AG09309 (cell line): ENCODE measurements around the gene DAP3.
"Not testable (repeated sequence)": the region's sequence is repeated elsewhere in the genome, so short reads cannot be mapped to it uniquely, and the experiment has no call there.

ENCODE experiments used
- DNase-seq: peaks from one replicate; pipeline ENCODE4 v3.0.0-alpha.2; 2010; ENCODE audit warnings: low read depth
- H3K4me3 ChIP-seq: 2 replicates; pipeline ENCODE4 v1.5.1; 2011; ENCODE audit warnings: mild to moderate bottlenecking, low read depth, low read length, moderate library complexity; ENCODE audit not compliant: control insufficient read depth
- TF ChIP-seq, protein P1 (sequence below): IDR thresholded peaks from 2 replicates; pipeline ENCODE4 v1.5.1; 2011; ENCODE audit warnings: mild to moderate bottlenecking, low read depth, low read length, inconsistent platforms; ENCODE audit not compliant: insufficient read depth, control insufficient read depth; ENCODE audit errors: missing control alignments

DAP3 gene

DNA sequence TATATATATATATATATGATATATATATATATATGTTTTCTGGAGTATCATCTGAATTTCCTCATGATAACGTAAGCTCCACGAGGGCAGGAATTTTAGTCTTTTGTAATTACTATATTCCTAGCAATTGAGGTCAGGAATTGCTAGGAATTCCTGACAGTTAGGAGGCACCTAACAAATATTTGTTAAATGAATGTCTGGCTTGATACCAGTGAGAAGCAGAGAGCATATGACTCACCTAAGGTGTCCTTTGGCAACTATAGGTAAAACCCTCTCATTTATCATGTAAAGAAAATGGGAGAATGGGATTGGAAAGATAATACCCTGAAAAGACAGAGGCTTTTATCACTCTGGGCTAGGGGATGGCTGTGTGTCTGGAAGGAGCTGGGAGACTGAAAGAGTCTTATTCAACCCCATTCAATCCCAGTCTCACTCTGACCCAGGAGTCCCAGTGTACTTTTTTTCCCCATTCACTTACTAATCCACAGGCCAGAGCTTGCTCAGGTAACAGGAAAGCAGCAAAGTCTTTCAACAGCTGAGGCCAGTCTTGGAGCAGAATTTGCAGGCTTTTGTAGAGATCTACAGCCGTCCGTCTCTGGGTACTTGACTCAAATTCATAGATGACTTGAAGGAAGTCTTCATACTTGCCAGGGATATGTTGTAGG lies 71.2 kb downstream of the DAP3 start:
- TF ChIP-seq, protein P1, sequence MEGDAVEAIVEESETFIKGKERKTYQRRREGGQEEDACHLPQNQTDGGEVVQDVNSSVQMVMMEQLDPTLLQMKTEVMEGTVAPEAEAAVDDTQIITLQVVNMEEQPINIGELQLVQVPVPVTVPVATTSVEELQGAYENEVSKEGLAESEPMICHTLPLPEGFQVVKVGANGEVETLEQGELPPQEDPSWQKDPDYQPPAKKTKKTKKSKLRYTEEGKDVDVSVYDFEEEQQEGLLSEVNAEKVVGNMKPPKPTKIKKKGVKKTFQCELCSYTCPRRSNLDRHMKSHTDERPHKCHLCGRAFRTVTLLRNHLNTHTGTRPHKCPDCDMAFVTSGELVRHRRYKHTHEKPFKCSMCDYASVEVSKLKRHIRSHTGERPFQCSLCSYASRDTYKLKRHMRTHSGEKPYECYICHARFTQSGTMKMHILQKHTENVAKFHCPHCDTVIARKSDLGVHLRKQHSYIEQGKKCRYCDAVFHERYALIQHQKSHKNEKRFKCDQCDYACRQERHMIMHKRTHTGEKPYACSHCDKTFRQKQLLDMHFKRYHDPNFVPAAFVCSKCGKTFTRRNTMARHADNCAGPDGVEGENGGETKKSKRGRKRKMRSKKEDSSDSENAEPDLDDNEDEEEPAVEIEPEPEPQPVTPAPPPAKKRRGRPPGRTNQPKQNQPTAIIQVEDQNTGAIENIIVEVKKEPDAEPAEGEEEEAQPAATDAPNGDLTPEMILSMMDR = no peak
- no peak overlapping the region for H3K4me3 ChIP-seq
- DNase-seq = no peak

DNA sequence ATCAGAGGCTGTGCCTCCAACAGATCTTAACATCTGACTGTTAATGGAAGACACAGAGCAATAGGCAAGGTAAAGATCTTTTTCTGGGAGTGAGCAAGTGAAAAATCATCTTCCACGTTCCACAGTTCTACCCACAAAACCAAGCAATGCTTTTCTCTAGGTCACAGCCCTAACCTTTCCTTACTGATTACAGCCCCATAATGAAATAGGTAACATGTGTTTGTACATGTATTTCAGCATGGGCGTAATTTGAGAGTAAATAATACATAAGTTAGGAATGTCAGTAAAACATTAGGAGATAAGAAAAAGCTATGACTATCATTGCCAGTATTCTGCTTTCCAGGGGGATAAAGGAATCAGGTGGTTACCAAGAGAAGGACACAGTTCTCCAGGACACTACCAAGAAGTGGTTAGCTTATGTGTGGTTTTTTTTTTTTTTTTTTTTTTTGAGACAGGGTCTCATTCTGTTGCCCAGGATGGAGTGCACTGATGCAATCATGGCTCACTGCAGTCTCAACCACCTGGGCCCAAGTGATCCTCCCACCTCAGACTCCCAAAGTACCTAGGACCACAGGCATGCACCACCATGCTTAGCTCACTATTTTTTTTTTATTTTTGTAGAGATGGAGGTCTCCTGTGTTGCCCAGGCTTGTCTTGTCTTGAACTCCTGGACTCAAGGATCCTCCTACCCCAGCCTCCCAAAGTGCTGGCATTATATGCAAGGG lies 72.0 kb downstream of the DAP3 start:
- no peak for DNase-seq
- TF ChIP-seq, protein P1 = no peak
- no peak overlapping the region for H3K4me3 ChIP-seq

DNA sequence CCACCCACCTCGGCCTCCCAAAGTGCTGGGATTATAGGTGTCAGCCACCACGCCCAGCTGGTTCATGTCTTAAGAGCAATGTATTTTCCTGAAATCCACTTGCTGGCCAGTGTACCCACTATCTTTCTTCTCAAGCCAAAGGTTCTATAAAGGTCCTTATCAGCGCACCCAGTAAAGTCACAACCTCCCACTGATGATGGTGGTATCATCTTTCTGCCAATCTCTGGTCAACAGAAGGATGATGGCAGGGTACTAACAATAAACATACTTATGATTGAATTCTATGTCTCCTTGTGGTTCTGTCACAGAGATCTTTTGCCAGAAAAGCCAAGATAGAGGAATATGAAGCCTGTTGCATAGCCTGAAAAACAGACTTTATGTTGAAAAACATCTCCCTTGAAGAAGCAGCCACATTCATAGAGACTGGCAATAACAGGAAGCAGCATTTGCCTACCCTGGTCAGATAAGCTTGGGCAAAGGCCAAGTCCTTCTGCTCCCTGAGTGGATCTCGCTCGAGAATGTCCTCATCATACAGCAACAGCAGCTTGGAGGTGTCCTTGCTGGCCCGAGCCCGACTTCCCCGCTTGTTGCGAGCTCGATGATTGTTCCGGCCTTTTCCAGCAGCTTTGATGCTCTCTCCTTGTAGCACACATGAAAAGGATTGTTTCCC lies 73.0 kb downstream of the DAP3 start:
- TF ChIP-seq, protein P1 = no peak

DNA sequence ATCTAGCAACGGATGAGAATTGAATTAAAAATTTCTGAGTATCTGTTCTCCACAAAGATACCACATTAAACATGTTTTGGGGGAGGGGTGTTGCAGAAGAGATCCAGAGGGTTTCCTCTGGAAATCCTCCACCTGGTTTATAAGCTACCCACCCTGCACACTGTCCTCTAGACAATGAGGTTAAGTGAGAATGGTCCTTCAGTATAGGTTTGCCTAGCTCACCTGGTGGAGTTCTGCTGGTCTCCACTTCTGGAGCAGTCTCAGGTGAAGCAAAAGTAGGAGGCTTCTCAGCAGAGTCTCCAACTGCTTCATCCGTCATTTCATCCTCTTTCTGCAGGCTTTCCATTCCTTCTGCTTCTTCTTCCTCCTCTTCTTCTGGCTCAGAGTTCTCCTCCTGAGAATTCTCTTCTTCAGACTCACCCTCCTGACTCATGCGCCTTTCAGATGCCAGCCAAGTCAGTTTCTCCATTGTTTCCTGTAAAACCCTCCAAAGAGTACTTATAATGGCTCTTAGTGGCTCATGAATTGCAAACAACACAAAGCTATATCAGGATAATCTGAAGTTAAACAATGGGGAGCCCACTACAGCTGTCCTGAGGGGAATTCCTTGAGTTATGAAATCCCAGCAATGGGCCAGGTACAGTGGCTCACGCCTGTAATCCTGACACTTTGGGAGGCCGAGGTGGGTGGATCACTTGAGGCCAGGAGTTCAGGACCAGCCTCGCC lies 74.4 kb downstream of the DAP3 start:
- DNase-seq = peak; percentile 83

More for the DNA sequence above, 73.0 kb downstream of the DAP3 start:
- no peak overlapping the region for H3K4me3 ChIP-seq
- DNase-seq = no peak

DNA sequence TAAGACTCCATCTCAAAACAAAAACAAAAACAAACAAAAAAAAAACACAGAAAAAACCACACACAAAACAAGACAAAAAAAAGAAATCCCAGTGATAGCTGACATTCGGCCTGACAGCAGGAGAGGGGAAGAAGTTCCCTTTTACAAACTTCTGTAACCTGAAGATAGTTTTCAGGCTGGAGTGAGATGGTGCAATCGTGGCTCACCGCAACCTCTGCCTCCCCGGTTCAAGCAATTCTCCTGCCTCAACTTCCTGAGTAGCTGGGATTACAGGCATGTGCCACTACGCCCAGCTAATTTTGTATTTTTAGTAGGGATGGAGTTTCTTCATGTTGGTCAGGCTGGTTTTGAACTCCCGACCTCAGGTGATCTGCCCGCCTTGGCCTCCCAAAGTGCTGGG lies 75.1 kb downstream of the DAP3 start:
- DNase-seq, H3K4me3 ChIP-seq: not testable (repeated sequence)

More for the DNA sequence above, 74.4 kb downstream of the DAP3 start:
- not testable (repeated sequence) for H3K4me3 ChIP-seq

DNA sequence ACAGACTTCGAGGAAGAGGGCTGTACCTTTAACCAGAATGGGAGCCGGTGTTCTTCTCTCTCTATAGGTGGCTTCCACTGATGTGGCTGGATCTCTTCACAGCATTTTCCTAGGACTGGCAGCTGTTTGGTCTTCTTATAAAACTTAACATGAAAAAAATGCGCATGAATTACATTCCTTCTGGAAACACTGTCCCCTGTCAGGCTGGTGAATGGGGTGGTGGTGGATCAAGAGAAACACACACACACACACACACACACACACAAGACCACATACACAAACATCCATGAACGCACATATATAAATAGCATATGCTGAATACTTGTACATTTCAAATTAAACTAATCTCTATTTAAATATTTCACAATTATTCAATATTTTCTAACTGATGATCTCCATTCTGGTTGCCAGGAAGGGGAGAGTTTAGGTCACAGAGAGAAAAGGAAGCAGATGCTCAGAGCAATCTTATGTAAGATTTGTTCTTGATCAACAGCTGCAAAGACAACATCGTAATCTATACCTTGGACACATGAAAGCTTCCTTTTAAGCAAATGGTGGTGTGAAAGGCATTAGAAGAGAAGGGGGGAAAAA lies 78.6 kb downstream of the DAP3 start:
- H3K4me3 ChIP-seq, DNase-seq: not testable (repeated sequence)

DNA sequence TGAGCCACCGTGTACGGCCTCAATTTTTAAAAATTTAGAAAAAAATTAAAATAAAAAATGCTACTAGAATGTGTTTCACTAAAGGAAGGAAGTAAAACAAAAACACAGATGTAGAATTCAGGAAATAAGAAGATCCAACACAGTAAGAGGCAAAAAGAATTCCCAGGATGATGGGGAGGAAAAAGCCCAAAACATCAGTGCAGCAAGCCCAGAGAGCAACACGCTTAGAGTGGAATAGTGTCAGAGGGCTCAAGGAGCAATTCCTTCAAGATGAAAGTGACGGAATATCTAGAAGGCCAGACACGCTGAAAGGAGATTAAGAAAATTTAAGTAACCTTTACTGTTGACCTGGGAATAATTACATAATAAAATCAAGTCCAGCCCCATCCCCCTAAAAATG lies 80.4 kb downstream of the DAP3 start:
- H3K4me3 ChIP-seq = no peak overlapping the region
- DNase-seq = no peak
- TF ChIP-seq, protein P1 = no peak

DNA sequence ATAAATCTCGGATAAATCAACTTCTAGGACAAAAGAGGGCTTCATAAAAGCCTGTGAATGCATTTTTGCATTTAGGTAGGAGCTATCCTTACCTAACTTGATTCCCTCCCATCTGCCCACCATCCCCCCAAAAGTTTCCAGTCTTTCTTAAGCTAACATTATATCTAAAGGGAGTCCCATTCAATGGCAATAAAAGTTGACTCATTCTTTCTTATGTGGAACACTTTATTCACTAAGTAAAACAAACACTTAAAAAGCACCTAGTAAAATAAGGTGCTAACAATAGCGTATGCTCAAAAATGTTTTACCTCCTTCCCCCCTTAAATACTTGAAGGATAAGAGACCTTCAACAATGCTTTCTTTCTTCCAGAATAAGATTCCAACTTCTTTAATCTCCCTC lies 84.3 kb downstream of the DAP3 start:
- TF ChIP-seq, protein P1 = no peak
- no peak for DNase-seq
- H3K4me3 ChIP-seq = no peak overlapping the region
